ENCODE measurements around the gene ZNF99.

DNA sequence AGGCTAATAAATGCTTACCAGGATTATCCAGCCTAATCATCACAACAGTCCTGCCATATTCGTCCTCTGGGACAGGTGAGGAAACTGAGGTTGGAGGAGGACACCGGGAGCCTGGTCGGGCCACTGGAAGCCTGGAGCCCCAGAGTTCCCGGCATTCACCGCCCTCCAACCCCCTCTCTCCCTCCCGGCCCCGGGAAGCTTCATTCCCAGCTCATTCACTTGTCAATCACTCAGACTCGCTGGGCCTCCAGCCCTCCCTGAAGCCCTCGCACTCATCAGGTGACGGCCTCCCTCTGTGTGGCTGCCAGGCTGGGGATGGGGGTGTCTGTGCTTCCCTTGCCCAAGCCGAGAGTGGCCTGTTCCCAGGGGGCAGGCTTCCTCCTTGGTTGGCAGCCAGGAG, 22.5 kb upstream of the ZNF99 start:
- TF ChIP-seq, protein P1, sequence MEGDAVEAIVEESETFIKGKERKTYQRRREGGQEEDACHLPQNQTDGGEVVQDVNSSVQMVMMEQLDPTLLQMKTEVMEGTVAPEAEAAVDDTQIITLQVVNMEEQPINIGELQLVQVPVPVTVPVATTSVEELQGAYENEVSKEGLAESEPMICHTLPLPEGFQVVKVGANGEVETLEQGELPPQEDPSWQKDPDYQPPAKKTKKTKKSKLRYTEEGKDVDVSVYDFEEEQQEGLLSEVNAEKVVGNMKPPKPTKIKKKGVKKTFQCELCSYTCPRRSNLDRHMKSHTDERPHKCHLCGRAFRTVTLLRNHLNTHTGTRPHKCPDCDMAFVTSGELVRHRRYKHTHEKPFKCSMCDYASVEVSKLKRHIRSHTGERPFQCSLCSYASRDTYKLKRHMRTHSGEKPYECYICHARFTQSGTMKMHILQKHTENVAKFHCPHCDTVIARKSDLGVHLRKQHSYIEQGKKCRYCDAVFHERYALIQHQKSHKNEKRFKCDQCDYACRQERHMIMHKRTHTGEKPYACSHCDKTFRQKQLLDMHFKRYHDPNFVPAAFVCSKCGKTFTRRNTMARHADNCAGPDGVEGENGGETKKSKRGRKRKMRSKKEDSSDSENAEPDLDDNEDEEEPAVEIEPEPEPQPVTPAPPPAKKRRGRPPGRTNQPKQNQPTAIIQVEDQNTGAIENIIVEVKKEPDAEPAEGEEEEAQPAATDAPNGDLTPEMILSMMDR (IDR thresholded peaks at IDR 0.05) = no peak
- no peak for TF ChIP-seq POLR2AphosphoS5 (IDR thresholded peaks at IDR 0.05)

All from prostate gland (tissue), 2 donors.